Stimulated activated CD4-positive, alpha-beta T cell treated with anti-CD3 and anti-CD28 coated beads, Interleukin-2, amount 100 ng/mL, for 24 hours (primary cell): ENCODE data around the gene RAB3IL1.

Source experiments
- DNase-seq, 2 donors: peaks; one replicate each; pipeline ENCODE4 v3.0.0-alpha.2; 2020

The RAB3IL1 gene

GRCh38 chr11:61862714-61863547 lies 54.4 kb downstream of the RAB3IL1 start:
- no peak for DNase-seq

- DNase-seq: no peak
Measured at GRCh38 chr11:61861634-61862033, 55.7 kb downstream of the RAB3IL1 start.

GRCh38 chr11:61860054-61860903 lies 57.1 kb downstream of the RAB3IL1 start:
- no peak for DNase-seq

GRCh38 chr11:61855939-61856680 lies 61.3 kb downstream of the RAB3IL1 start:
- DNase-seq: no peak

GRCh38 chr11:61854966-61855714 lies 62.2 kb downstream of the RAB3IL1 start:
- no peak for DNase-seq

- no peak for DNase-seq
Measured at GRCh38 chr11:61854206-61854895, 63.0 kb downstream of the RAB3IL1 start.

- DNase-seq: no peak
Measured at GRCh38 chr11:61853698-61854169, 63.6 kb downstream of the RAB3IL1 start.

- DNase-seq: no peak
Measured at GRCh38 chr11:61851900-61852295, 65.5 kb downstream of the RAB3IL1 start.

GRCh38 chr11:61851113-61851899 lies 66.1 kb downstream of the RAB3IL1 start:
- no peak for DNase-seq

- DNase-seq: no peak
Measured at GRCh38 chr11:61850687-61851086, 66.7 kb downstream of the RAB3IL1 start.

- no peak for DNase-seq
Measured at GRCh38 chr11:61848631-61849030, 68.7 kb downstream of the RAB3IL1 start.

GRCh38 chr11:61847914-61848581 lies 69.3 kb downstream of the RAB3IL1 start:
- no peak for DNase-seq
